Left colon (tissue), 2 donors: ENCODE results near the gene CRY2. TPM values are rescaled to one million over a fixed set of nuclear protein-coding genes. Genes with fewer than 3 reads are reported as not detected.
"Not testable (repeated sequence)": the region's sequence is repeated elsewhere in the genome, so short reads cannot be mapped to it uniquely, and the experiment has no call there.

Experiments
- ATAC-seq: fragments of 200-7000 bp; cut with Tn5 transposase; one replicate; pipeline ENCODE4 v1.9.1; 2020; ENCODE audit warnings: mild to moderate bottlenecking, moderate library complexity
- DNase-seq, 2 donors: peaks; one replicate each; pipeline ENCODE4 v3.0.0-alpha.2; 2020
- intact Hi-C, 2 donors: fragments of 100-400 bp; cut with DNase I in 1 of 2; cut with micrococcal nuclease in 1 of 2; formaldehyde crosslinking; loops; one replicate each; pipeline versions ENCODE4 v1.11.2 to v1.14.0; 2022; cut with DNase I, micrococcal nuclease
- long read RNA-seq: library from polyadenylated mRNA; unstranded; transcript quantifications from one replicate; pipeline ENCODE4 v2.0.0, GENCODE V29; 2021
- total RNA-seq, 2 donors: library from RNA; stranded (reverse); fragmentation: NEBNext Ultra II Directional; extraction: Animal tissue kit (Norgen Biotek cat#: 25700); gene quantifications; one replicate each; pipeline ENCODE4 v1.2.1, GENCODE V29; 2021
- donor health status: DM: no; HTN: no; CAD: no.
- donor health status: DM: yes; HTN: yes; CAD: no.

Gene CRY2
- 10 to 100 TPM; 25.6 to 31.3 TPM for total RNA-seq
- long read RNA-seq, full-length matches to known transcripts, result 10 of 26 reads
- long read RNA-seq, partial matches to known transcripts, result 11 of 26 reads
- long read RNA-seq, other reads (novel, unspliced or antisense), result 5 of 26 reads

DNA sequence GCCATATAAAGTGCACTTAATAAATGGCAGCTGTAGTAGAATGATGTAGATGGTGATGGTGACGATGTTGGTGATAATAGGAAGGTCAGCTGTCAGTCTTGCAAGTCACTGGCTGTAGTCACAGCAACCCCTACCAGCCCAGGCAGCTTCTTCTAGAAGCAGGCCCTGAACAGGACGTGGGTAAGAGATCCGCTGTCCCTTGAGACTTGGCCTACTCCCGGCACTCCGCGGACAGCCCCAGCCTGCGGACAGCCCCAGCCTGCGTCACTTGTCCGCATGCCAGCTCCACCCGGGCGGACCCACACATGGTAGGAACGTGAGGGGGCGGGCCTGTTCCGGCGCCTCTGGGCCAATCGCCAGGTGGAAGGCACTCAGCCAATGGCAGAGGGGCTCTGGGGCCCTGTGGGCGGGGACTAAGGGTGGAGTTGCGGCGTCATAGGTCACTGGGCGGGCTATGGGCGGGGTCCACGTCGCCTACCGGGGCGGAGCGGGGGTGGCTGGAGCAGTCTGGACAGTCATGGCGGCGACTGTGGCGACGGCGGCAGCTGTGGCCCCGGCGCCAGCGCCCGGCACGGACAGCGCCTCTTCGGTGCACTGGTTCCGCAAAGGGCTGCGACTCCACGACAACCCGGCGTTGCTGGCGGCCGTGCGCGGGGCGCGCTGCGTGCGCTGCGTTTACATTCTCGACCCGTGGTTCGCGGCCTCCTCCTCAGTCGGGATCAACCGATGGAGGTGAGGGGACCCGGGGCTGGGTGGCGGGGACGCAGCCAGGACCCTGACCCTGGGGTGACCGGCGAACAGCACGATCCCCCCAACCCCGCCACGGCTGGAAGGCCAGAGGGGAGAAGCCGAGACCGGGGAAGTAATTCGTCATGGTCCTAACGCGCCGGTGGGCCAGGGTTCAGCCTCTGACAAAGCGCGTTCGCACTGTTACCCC lies at the start of gene CRY2:
CRY2 (plus strand) TSS at position 502 of the 937 bp plus-strand sequence; CDS start at position 518, 16 bp downstream.
- intact Hi-C loops, result no loop called here
- DNase-seq (peak; percentile 99 to 100), ATAC-seq (peak; percentile 88)

- DNase-seq (no peak), ATAC-seq (no peak)
- intact Hi-C loops, result no loop called here
Measured at GRCh38 chr11:45798793-45799441, 48.4 kb upstream of the CRY2 start.

GRCh38 chr11:45799562-45799961 lies 47.7 kb upstream of the CRY2 start:
- ATAC-seq (no peak), DNase-seq (no peak)
- intact Hi-C loops, result no loop called here

GRCh38 chr11:45800261-45800660 lies 47.0 kb upstream of the CRY2 start:
- ATAC-seq (no peak), DNase-seq (no peak)
- intact Hi-C loops, result no loop called here

DNA sequence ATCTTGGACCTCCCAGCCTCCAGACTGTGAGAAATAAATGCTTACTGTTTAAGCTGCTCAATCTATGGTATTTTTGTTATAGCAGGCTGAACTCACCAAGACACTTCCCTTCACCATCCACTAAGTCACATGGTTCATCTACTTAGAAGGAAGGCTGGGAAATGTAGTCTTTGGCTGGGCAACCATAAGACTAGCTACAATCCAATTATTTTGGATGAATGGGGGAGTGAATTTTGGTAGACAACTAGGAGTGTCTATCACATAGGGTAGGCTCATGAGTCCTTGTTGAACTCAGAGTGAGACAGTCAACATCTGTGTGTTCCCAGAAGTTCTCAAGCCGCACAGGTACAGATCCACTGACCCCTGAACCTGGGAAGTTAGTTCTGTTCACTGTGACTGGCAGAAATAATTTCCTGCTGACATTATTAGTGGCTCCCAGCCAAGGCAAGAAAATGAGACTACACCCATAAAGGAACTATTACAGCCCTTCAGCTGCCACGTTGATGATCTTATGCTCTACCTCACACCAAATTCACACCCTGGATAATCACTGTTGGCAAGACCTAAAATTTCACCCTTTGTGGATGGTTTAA lies 45.5 kb upstream of the CRY2 start:
- DNase-seq (peak in 1 of 2 donors; percentile 56), ATAC-seq (peak; percentile 47)
- intact Hi-C loops, result no loop called here

DNA sequence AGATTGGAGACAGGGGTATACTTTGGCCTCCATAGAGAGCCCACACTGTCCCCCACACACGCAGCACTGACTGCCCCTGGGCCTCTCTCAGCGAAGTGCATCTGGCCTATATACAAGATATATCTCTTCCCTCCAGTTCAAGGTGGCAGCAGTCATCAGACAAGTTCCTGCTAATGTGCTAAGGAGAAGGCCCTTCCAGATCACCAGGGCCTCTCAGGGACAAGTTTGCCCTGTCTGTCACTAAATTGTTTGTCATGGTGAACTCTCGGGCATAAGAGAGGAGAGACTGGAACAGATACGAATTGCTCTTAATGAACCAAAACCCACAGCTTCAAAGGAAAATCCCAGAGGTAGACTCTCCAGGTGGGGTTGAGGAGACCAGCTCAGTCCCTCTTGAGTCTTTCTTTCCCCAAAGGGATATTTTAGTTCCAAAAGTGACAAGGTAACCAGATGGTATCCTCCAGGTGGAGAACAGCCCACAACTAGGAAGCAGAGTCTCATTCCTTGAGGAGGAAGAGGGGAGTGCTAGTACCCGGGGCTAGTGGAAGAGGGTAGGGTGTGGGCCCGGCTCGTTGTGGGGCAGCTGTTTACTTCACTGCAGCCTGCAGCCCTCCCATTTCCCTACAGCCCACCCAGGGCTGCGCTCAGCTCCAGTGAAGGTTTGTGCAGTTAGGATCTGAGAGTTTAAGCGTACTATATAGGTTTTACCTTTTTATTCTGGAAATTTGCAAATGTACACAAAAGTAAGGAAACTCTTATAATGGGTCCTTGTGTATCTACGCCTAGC lies 44.6 kb upstream of the CRY2 start:
- intact Hi-C loops, result no loop called here
- ATAC-seq (no peak), DNase-seq (no peak)

DNA sequence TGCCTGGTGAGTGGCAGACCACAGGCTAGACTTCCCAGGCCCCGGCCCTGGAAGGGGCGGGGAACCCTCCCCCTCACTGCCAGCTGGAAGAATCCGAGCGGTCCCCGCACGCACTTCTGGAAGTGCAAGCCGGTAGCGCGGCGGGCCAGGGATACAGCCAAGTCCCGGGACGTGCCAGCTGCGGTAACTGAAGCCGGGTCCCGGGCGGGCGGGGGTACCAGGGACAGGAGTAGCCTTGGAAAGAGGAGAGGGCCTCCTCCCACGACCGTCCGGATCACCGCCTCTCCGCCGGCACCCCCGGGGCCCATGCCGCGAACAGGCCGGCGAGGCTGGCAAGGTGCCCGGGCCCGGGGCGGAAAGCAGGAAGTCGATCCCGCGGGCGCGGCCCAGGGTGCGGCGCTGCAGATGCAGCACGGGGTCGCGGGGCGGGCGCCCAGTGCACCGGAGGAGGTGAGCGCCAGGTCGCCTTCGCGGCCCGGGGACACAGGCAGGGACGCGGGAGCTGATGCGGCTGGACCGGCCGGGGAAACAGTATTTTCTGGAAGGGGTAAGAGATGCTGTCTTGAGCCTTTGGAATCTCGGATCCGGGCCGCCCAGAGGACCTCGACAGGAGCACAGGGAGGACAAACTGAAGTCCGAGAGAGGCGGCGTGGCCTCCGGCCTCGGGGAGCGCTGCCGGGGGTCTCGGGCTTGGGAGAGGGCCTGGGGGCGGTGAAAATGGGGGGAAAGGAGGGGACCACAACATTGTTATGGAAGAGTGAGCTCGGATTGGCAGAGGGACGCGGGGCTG lies 43.1 kb upstream of the CRY2 start:
- intact Hi-C loops, result no loop called here
- peak; percentile 74 for ATAC-seq

DNA sequence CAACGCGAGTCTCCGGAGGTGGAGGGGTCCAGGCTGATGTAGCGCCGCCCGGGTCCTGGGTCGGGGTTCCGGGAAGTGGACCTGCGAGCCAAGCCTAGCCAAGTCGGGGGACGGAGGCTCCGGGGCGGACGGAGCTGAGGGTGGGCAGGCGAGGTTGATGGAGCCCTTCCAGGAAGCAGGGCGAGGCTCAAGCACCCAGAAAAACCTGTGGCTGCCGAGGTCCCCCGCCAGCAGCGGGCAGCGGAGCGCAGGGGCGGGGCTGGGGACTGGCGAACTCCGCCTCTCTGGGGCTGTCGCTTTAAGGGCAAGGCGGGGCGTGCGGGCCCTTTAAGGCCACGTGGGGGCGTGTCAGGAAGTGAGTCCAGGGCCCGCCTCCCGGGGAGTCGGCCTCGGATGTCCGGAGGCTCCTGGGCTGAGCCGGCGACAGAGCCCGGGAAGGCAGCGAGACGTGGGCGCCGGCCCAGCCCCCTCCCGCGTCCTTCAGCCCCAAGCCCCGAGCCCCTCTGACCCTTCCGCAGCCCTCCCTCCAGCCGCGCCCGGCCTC lies 42.4 kb upstream of the CRY2 start, which contains the start of gene SLC35C1:
SLC35C1 (plus strand) TSS at position 389 of the 544 bp plus-strand sequence. CDS start 653 bp downstream, outside the sequence.
- ATAC-seq, result peak; percentile 83
- intact Hi-C loops, result no loop called here
- peak; percentile 97 to 99 for DNase-seq

More for the DNA sequence above, 43.1 kb upstream of the CRY2 start:
- peak; percentile 92 to 96 for DNase-seq

GRCh38 chr11:45805305-45806071 lies 41.8 kb upstream of the CRY2 start:
- DNase-seq, result peak; percentile 36 to 54
- intact Hi-C loops, result no loop called here
- peak; percentile 44 for ATAC-seq

DNA sequence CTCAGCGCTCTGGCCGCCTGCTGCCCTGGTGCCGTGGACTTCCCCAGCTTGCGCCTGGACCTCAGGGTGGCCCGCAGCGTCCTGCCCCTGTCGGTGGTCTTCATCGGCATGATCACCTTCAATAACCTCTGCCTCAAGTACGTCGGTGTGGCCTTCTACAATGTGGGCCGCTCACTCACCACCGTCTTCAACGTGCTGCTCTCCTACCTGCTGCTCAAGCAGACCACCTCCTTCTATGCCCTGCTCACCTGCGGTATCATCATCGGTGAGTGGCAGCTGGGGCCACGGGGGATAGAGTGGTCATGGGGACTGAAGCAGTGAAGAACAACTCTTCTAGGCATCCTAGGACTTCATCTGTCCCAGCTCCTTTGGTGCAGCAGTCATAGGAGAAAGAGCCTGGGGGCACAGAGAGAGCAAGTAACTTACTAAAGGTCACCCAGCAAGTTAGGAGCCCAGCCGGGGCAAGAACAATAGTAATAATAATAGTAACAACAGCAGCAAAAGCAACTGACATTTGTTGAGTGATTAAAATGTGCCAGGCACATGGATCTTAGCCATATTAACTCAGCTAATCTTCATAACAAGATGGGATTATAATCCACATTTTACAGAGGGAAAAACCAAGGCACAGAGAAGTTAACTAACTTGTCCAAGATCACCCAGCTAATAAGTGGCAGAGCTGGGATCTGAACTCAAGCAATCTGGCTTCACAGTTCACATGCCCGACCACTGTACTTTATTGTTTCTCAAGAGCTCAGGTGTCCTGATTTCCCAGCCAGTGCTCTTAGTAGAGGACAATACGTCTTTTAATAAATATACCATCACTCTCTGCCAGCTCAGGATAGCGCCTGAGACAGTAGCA lies 41.0 kb upstream of the CRY2 start:
- no peak for ATAC-seq
- no peak for DNase-seq

GRCh38 chr11:45806937-45807791 lies 40.1 kb upstream of the CRY2 start:
- intact Hi-C loops, result no loop called here
- ATAC-seq (no peak), DNase-seq (peak in 1 of 2 donors; percentile 9)

More for the DNA sequence above, 41.0 kb upstream of the CRY2 start:
- intact Hi-C loops, result no loop called here

DNA sequence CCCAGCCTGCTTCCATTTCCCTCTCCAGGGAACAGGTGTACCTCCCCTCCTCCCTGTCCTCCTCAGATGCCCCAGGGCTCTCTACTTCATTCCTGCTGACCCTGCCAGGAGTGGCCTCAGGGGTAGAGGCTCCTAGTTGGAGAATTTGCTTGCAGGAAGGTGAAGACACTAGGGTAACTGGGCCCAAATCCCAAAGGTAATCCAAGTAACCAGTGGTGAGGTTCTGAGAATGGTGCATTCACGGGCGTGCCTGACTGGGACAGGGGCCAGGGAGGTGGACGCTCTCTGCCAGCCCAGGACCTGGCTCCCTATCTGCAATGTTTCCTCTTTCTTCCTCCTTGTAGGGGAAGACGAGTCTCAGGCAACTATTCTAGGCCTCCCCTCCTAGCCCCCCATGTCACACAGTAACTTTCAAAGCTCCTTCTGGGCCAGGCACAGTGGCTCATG lies 39.5 kb upstream of the CRY2 start:
- no peak for DNase-seq
- intact Hi-C loops, result no loop called here
- ATAC-seq, result no peak

DNA sequence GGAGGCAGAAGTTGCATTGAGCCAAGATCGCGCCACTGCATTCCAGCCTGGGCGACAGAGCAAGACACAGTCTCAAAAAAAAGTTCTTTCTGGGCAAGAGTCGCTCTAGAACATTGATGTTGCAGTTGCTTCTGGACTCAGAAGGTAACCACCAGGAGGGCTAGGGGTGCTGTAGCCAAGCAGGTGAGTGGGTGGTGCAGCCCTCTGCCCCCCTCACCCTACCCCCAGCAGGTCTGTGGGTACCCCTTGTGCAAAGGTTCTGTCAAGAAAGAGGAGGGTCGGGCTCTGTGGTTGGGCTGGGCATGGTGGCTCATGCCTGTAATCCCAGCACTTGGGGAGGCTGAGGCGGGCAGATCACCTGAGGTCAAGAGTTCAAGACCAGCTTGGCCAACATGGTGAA lies 38.8 kb upstream of the CRY2 start:
- intact Hi-C loops, ATAC-seq: not testable (repeated sequence)
- peak in 1 of 2 donors; percentile 3 for DNase-seq

DNA sequence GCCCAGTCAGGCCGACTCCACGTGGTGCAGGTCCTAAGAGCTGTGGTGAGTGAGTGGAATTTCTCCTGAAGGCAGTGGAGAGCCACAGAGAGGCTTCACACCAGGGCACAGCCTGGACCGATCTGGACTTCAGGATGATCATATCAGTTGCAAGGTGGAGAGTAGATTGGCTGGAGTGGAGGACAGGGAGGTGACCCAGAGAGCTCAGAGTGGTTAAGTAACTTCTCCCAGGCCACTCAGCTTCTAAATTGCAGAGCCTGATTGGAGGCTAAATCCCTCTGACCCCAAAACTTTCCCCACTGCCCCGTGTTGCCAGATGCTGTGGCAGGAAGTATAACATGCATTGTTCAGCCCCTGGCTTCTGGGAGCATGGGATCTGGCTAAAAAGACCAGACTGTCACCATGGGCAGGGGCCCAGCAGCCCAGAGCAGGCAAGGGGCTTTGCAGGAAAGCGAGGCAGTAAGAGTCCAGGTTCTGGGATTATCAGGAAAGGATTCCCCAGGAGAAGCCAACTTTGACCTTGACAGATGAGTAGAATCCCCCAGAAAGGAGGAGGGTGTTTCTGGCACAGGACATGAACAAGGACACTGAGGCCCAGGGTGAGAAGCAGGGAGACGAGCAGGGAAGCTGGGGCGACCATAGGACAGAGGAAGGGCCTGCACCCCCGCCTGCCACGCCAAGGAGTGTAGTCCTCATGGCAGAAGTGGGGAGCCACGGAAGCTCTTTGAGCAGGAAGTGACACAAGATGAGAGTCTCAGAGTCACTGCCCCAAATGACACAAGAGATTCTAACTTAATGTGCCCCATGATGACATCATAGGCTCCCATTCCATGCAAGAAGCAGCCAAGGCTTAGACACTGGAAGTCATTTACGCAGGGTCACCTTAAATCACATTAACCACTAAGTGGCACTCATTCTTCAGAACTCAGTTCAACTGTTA lies 37.5 kb upstream of the CRY2 start:
- intact Hi-C loops, result no loop called here
- ATAC-seq (no peak), DNase-seq (peak in 1 of 2 donors; percentile 16)
